GM18909 (cell line): ENCODE results near the gene FAM210A.
"Not testable (repeated sequence)": the region's sequence is repeated elsewhere in the genome, so short reads cannot be mapped to it uniquely, and the experiment has no call there.

Experiments
- ATAC-seq: cut with Tn5 transposase; IDR thresholded peaks from one replicate; pipeline ENCODE4 v1.9.1; 2021; ENCODE audit warnings: mild to moderate bottlenecking; ENCODE audit not compliant: unreplicated experiment, poor library complexity

Gene FAM210A

GRCh38 chr18:13712400-13713131 lies 13.8 kb downstream of the FAM210A start:
- no peak for ATAC-seq

- ATAC-seq, result no peak
Measured at GRCh38 chr18:13710414-13710831, 15.9 kb downstream of the FAM210A start.

- no peak for ATAC-seq
Measured at GRCh38 chr18:13703899-13704298, 22.5 kb downstream of the FAM210A start.

- no peak for ATAC-seq
Measured at GRCh38 chr18:13700153-13700552, 26.2 kb downstream of the FAM210A start.

GRCh38 chr18:13696961-13697360 lies 29.4 kb downstream of the FAM210A start:
- ATAC-seq, result no peak

GRCh38 chr18:13695337-13695736 lies 31.0 kb downstream of the FAM210A start:
- ATAC-seq, result not testable (repeated sequence)

- ATAC-seq, result not testable (repeated sequence)
Measured at GRCh38 chr18:13690060-13690459, 36.3 kb downstream of the FAM210A start.

GRCh38 chr18:13688191-13689136 lies 37.9 kb downstream of the FAM210A start:
- ATAC-seq, result no peak

GRCh38 chr18:13684546-13684945 lies 41.8 kb downstream of the FAM210A start:
- no peak for ATAC-seq

- ATAC-seq, result no peak
Measured at GRCh38 chr18:13681701-13682100, 44.7 kb downstream of the FAM210A start.

GRCh38 chr18:13680612-13681011 lies 45.7 kb downstream of the FAM210A start:
- no peak for ATAC-seq

GRCh38 chr18:13677350-13677749 lies 49.0 kb downstream of the FAM210A start:
- not testable (repeated sequence) for ATAC-seq

GRCh38 chr18:13676471-13676870 lies 49.9 kb downstream of the FAM210A start:
- ATAC-seq, result no peak

GRCh38 chr18:13672657-13673056 lies 53.7 kb downstream of the FAM210A start:
- ATAC-seq, result no peak

- ATAC-seq, result no peak
Measured at GRCh38 chr18:13661779-13662256, 64.5 kb downstream of the FAM210A start.

- no peak for ATAC-seq
Measured at GRCh38 chr18:13661051-13661778, 65.1 kb downstream of the FAM210A start.

GRCh38 chr18:13660510-13660909 lies 65.8 kb downstream of the FAM210A start:
- ATAC-seq, result no peak

GRCh38 chr18:13658436-13659204 lies 67.7 kb downstream of the FAM210A start:
- no peak for ATAC-seq

GRCh38 chr18:13657974-13658373 lies 68.4 kb downstream of the FAM210A start:
- no peak for ATAC-seq
